Measurements from ENCODE around the gene ZP1. TPM values are rescaled to one million over a fixed set of nuclear protein-coding genes. Genes with fewer than 3 reads are reported as not detected.

The ZP1 gene
- total and polyA plus RNA-seq, 4 donors = not detected

- Histone ChIP-seq H3K4me1 (ENCODE audit: control insufficient read depth in 4 of 4, insufficient read depth in 4 of 4, low read length in 3 of 4) (peaks cover 0 to 13% (median 12%) of the 10 kb centered on the region in 4 donors), H3K9me3 (ENCODE audit: control insufficient read depth in 4 of 4, low read length in 3 of 4) (no peaks in the 10 kb centered on the region), H3K9ac (ENCODE audit: low read depth in 1 of 2, low read length in 2 of 2) (no peak within 1 kb of the TSS), H3K36me3 (ENCODE audit: control insufficient read depth in 4 of 4, insufficient read depth in 3 of 4, low read depth in 1 of 4, low read length in 3 of 4) (peaks cover 0 to 2% (median under 1%) of the 10 kb centered on the region in 4 donors), H3K27ac (ENCODE audit: low read depth in 1 of 2, low read length in 2 of 2) (no peak within 1 kb of the TSS), H3K4me3 (ENCODE audit: low read depth in 1 of 3, low read length in 3 of 3) (no peak within 1 kb of the TSS), H3K27me3 (ENCODE audit: control insufficient read depth in 4 of 4, insufficient read depth in 4 of 4, low read length in 3 of 4) (no peaks in the 10 kb centered on the region)
- WGBS = 18% methylated on average over 14 of the region's 14 CpGs
- no peak for TF ChIP-seq SP1 (IDR thresholded peaks at IDR 0.05)
- peak in 1 of 2 donors; percentile 48 for TF ChIP-seq HNF4A (conservative IDR thresholded peaks at IDR 0.05)
- peak; percentile 53 for DNase-seq (ENCODE audit: low spot score)
These were observed 11.4 kb upstream of the ZP1 start, which contains the start of gene PTGDR2 for GRCh38 chr11:60855726-60856633. Gene PTGDR2 (minus strand): TSS chr11:60855950. CDS start chr11:60853722, 2,228 bp downstream.

DNA sequence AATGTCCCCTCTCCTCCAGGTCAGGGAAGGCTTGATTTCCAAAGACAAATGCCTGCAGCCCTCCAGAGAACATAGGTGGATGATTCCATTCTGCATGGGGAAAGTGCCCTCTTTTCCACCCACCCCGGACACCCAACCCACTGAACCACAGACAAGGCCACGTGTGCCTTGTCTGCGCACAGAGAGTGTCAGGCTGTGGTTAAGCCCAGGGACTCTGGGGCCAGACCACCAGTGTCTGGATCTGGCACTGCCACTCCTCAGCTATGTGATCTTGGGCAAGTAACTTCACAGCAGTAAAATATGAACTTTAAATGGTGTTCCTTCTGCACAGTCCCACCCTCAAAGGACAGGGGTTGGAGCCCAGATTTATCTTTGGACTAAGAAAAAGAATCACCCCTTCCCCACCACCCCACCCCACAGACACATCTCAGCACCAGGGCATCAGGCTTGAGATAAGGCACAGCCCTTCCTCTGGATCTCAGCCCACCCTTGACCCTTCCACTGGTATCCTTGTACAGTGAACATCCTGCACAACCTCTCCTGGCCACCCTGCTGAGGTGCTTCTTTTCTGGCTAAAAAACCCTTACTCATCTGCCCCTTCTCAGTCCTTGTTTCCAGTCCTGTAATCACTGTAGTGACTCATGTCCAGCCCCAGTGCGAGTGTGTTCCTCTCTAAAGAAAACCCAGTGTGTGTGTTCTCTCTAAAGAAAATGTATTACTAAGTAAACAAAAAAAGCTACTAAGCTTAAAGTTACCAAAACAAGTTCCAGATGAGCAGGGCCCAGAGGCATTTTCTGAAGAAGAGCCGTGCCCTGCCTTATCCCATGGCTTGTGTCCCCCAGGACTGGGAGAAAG lies 9.7 kb upstream of the ZP1 start:
- no peak for DNase-seq (ENCODE audit: low spot score)
- peaks cover 0 to 8% (median 3%) of the 10 kb centered on the region in 4 donors for H3K4me1 ChIP-seq (ENCODE audit: control insufficient read depth in 4 of 4, insufficient read depth in 4 of 4, low read length in 3 of 4)
- no peaks in the 10 kb centered on the region for H3K27me3 ChIP-seq (ENCODE audit: control insufficient read depth in 4 of 4, insufficient read depth in 4 of 4, low read length in 3 of 4)
- no peaks in the 10 kb centered on the region for H3K36me3 ChIP-seq (ENCODE audit: control insufficient read depth in 4 of 4, insufficient read depth in 3 of 4, low read depth in 1 of 4, low read length in 3 of 4)
- H3K27ac ChIP-seq (ENCODE audit: low read depth in 1 of 2, low read length in 2 of 2) = no peak overlapping the region
- WGBS = 91% methylated on average over 5 of the region's 5 CpGs
- H3K4me3 ChIP-seq (ENCODE audit: low read depth in 1 of 3, low read length in 3 of 3) = no peak overlapping the region
- no peak overlapping the region for H3K9ac ChIP-seq (ENCODE audit: low read depth in 1 of 2, low read length in 2 of 2)
- TF ChIP-seq ZBTB33 (IDR thresholded peaks at IDR 0.05) (no peak), EGR1 (IDR thresholded peaks at IDR 0.05; ENCODE audit: low read depth in 2 of 2) (no peak), HNF4G (IDR thresholded peaks at IDR 0.05) (no peak), CTCF (IDR thresholded peaks at IDR 0.05; ENCODE audit: low read depth, low read length, missing input control) (no peak), REST (IDR thresholded peaks at IDR 0.05) (no peak), JUND (IDR thresholded peaks at IDR 0.05) (no peak), FOXA2 (IDR thresholded peaks at IDR 0.05) (no peak), NR2F2 (IDR thresholded peaks at IDR 0.05) (no peak), FOXA1 (IDR thresholded peaks at IDR 0.05) (no peak), RXRA (IDR thresholded peaks at IDR 0.05) (no peak), TAF1 (conservative IDR thresholded peaks at IDR 0.05) (no peak)
- TF ChIP-seq, protein P1, sequence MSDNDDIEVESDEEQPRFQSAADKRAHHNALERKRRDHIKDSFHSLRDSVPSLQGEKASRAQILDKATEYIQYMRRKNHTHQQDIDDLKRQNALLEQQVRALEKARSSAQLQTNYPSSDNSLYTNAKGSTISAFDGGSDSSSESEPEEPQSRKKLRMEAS (IDR thresholded peaks at IDR 0.05) = no peak
- TF ChIP-seq, protein P2, sequence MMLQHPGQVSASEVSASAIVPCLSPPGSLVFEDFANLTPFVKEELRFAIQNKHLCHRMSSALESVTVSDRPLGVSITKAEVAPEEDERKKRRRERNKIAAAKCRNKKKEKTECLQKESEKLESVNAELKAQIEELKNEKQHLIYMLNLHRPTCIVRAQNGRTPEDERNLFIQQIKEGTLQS (IDR thresholded peaks at IDR 0.05) = no peak
- no peaks in the 10 kb centered on the region for H3K9me3 ChIP-seq (ENCODE audit: control insufficient read depth in 4 of 4, low read length in 3 of 4)

Measured in liver (tissue), 9 donors.